Measurements from ENCODE around the gene FLNC.

- TF ChIP-seq POLR2A (conservative IDR thresholded peaks at IDR 0.05) (no peak), USF2 (CRISPR knock-in tag; IDR thresholded peaks at IDR 0.05) (no peak), CTCF (IDR thresholded peaks at IDR 0.05 in 2 of 3, conservative IDR thresholded peaks at IDR 0.05 in 1 of 3; ENCODE audit: insufficient read depth in 2 of 3, low read depth in 1 of 3, low read length in 3 of 3) (no peak), NRF1 (conservative IDR thresholded peaks at IDR 0.05 in 1 of 2, IDR thresholded peaks at IDR 0.05 in 1 of 2) (no peak), CC2D1A (IDR thresholded peaks at IDR 0.05) (no peak), ZKSCAN1 (IDR thresholded peaks at IDR 0.05; ENCODE audit: low read depth, low read length) (no peak), EZH2 (IDR thresholded peaks at IDR 0.05; ENCODE audit: borderline replicate concordance, low read depth, low read length) (no peak), SMARCA5 (IDR thresholded peaks at IDR 0.05) (no peak), PHB2 (IDR thresholded peaks at IDR 0.05; ENCODE audit: low read depth) (no peak), JUND (IDR thresholded peaks at IDR 0.05; ENCODE audit: borderline replicate concordance, low read depth, low read length) (no peak), JUND (tag; IDR thresholded peaks at IDR 0.05; ENCODE audit: borderline replicate concordance, low read depth, low read length) (no peak), CREM (IDR thresholded peaks at IDR 0.05; ENCODE audit: low read depth) (no peak), ZNF592 (IDR thresholded peaks at IDR 0.05) (no peak), KDM1A (IDR thresholded peaks at IDR 0.05) (no peak), YY1 (IDR thresholded peaks at IDR 0.05; ENCODE audit: borderline replicate concordance in 1 of 3, control insufficient read depth in 1 of 3, extremely low read depth in 1 of 3, insufficient read depth in 3 of 3, insufficient read length in 1 of 3, insufficient replicate concordance in 2 of 3, low read depth in 1 of 3, low read length in 2 of 3) (no peak)
These were observed 16.7 kb downstream of the FLNC start for GRCh38 chr7:128846781-128847444.
